Stimulated activated CD8-positive, alpha-beta memory T cell treated with anti-CD3 and anti-CD28 coated beads, Interleukin-4, amount 100 ng/mL, for 1 hour (primary cell): ENCODE measurements around the gene ALK.

ENCODE experiments used
- DNase-seq, 2 donors: peaks; one replicate each; pipeline ENCODE4 v3.0.0-alpha.2; 2020; ENCODE audit warnings: low read depth in 2 of 2, low spot score in 1 of 2

The ALK gene

DNA sequence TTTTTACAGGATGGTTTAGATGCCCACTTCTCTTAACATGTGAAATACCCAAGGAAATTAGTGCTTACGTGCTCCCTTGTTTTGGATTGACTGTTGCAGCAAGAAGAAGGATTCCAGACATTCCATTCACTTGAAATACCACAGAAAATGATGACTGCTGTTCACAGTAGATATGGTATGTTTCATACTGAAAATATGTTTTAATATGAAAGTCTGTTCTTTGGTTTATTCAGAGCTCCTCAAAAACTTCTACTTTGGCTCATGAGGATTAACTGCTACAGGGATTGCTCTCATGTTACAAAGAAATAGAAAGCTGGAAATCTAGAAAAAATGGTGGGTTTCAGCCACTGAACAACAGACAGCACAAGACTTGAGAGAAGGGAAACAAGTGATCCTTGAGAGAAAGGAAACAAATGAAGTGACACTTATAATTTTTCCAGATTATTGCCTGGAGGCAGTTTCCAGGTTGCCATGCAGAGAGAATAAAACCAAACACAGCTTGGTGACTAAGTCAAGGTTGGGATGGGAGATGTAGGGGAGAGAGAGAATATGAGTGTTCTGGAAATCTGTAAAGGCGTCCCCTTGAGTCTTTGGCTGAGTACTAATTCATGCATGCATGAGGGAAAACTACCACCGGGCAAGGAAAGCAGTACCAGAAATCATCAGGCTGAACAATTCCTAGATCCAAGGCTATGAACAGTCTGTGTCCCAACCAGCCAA lies 458.0 kb downstream of the ALK start:
- DNase-seq: no peak

DNA sequence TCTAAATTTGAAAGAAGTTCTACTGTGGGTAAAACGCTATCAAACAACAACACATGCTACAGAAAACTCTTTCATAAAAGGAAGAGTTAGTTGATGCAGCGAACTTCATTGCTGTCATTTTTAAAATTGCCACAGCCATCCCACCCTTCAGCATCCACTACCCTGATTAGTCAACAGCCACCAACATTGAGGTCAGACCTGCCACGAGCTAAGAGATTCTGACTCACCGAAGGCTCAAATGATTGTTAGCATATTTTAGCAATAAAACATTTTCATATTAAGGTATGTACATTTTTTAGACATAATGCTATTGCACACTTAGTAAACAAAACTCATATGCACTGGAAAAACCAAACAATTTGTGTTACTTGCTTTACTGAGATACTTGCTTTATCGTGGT lies 459.1 kb downstream of the ALK start:
- DNase-seq: no peak

- no peak for DNase-seq
Observed at GRCh38 chr2:29460190-29460589, 461.2 kb downstream of the ALK start.

DNA sequence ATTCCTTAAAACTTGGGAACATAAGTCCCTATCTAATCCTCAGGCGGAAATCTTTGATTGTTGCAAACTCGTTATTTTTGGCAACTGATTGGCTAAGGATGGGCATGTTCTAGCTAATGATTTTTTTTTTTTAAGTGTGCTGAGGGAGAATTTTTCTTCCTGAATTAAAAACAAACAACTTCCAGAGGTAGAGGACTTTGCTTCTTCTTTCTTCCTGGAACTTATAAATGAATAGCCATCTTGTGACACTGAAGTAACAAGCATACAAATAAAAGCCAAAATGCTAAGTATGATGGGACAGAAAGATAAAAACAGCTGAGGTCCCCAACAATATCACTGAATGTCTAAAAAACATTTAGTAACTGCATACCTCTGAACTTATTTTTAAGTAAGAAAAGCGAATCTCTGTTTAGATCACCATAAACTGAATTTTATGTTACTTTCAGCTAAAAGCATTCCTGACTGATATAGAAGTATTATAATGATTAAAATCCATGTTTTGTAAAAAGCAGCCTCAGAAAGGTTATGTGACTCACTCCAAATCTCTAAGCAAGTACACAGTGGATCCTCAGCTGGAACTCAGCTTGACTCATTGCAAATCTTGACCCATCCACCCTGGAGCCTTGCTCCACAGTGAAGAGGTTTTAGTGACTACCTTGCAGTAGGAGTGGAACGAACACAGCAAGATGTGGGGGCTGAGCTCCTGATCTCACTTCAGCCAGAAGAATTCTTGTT lies 461.8 kb downstream of the ALK start:
- DNase-seq: no peak

GRCh38 chr2:29456429-29456828 lies 465.0 kb downstream of the ALK start:
- DNase-seq: no peak

DNA sequence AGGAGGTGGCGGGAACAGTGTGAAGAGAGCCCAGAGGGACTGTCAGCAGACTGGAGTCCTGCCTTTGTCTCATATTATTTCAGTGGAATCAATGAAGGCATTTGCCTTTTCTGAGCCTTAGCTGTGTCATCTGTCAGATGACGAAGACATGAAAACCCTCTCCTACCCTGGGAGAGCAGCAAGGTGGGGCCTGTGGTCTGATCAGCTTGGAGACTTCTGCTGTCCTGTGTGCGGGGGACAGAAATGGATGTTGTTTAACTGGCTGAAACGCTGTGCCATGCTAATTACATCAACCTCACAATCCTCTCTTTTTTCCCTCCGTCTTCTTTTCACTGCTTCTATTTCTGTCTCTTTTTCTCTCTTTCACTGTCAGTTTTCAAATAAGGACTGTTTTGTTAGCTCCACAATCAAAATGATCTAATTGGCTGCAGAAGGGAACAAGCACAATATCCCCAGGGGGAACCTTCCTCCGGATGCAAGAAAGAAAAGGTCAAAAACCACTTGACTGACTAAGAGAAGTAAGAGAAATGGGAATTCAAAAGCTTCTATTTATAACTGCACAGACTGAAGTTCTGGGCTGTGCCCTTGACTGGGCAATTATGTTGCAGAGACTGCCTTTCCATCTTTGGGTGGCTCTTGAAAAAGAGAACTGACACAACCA lies 466.1 kb downstream of the ALK start:
- DNase-seq: no peak

- no peak for DNase-seq
Observed at GRCh38 chr2:29452036-29452435, 469.4 kb downstream of the ALK start.

- DNase-seq: no peak
Observed at GRCh38 chr2:29450596-29451222, 470.7 kb downstream of the ALK start.

GRCh38 chr2:29449499-29449898 lies 471.9 kb downstream of the ALK start:
- no peak for DNase-seq

GRCh38 chr2:29448096-29448688 lies 473.2 kb downstream of the ALK start:
- DNase-seq: no peak

DNA sequence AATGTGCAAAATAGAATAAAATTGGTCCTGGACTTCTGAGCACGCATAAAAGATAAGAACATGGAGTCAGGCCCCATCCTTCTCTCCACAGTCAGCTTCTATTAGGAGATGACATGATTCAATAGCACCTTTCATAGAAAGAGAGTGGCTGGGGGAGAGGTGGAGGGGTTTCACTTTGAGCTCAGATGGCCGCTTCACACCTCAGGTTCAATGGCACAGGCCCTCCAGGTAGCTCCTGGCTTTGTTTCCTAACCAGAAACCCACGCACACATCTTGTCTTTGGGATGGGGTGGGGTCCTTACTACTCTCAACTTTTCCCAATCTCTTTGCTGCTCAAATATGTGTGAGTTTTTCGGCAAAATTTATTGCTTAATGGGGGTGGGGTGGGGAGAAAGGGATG lies 473.9 kb downstream of the ALK start:
- no peak for DNase-seq

- DNase-seq: no peak
Observed at GRCh38 chr2:29446847-29447246, 474.5 kb downstream of the ALK start.

DNA sequence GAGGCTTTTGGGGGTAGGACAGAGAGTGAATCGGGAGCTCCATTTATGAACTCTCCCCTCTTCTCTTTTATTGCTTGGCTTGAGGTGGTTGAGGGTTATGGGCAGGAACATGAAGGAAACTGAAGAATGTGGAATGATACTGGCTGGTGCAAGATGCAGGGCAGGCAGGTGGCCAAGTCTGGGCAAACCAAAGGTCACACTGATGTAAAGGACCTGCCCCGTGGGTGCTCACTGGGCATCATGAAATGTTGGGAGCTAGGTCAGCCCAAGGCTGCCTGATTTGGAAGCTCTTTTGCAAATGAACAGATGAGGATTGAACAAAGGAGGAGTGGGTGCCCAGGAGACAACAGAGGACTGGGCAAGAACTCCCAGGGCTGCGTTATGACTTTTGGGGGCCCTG lies 477.2 kb downstream of the ALK start:
- DNase-seq: no peak

DNA sequence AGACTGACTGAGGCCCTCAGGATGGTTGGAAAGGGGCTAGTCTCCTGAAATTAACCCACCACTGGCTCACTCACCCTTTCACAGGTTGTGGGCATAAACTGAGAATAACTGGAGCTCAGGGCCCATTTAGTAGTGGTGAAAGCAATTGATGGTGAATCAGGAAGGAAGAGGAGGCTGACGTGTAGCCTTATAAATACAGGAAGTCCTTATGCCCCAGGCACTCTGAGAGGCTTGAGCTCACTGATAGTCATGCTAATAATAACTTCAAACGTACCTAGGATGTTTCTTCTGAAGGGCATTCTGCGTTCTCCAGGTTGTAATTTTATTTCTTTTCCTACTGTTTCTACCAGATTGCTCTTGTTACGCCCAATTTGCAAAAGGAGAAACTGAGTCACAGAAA lies 477.8 kb downstream of the ALK start:
- no peak for DNase-seq

GRCh38 chr2:29443151-29443550 lies 478.2 kb downstream of the ALK start:
- DNase-seq: no peak

DNA sequence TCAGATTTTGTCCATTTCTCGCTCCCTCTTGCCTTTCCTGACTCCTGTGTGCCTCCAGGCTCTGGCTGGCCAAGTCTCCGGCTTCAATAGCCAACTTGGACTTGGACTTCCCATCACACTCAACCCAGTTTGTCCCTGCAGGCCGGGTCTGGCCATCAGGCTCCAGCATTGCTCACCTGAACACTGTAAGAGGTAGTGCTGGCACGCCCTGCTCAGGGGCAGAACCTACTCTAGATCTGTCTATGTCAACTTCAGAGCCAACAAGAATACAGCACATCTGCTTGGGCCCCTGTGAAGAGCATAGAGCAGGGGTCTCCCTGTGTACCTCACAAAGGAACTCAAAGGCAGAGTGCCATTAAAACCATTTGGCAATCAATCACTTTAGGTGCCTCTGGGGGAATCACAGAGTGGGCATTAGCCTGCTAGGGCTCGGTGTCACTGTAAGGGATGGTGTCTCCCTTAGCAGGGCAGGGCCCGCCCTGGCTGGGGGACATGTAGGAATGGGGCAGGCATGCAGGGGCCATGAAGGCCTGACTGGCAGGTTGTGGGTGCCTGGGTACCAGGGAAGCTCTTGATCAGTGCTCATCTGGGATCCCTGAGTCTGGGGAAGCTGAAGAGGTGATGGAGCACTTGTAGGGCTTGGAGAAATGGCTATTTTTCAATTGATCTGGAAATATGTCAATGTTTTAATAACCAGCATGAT lies 480.3 kb downstream of the ALK start:
- no peak for DNase-seq

GRCh38 chr2:29433920-29434319 lies 487.5 kb downstream of the ALK start:
- no peak for DNase-seq

DNA sequence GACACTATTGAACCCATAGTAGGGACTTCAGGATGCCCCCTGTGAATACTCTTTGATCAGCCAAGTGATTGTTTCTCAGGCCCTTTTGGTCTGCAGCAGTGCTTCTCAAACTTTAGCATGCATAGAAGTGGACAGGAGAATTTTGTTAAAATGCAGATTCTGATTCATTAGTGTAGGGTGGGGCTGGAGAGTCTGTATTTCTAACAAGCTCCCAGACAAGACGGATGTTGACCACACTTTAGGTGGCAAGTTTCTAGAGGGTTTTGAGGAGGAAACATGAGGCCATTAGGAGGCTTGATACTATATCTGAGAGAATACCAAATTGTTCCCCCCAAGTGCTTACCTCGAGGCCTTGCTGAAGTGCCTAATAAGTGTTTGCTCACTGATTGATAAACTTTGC lies 488.3 kb downstream of the ALK start:
- DNase-seq: no peak

- no peak for DNase-seq
Observed at GRCh38 chr2:29431485-29431884, 489.9 kb downstream of the ALK start.

- DNase-seq: no peak
Observed at GRCh38 chr2:29430382-29431112, 490.8 kb downstream of the ALK start.
